Right cardiac atrium (tissue), 5 donors: ENCODE data around the gene ABCB4. TPM values are rescaled to one million over a fixed set of nuclear protein-coding genes. Genes with fewer than 3 reads are reported as not detected.

Source experiments
- ATAC-seq, 2 donors: fragments of 200-7000 bp; cut with Tn5 transposase; one replicate each; pipeline versions ENCODE4 v1.8.0 to v1.9.1; 2020; ENCODE audit warnings: moderate library complexity in 2 of 2, mild to moderate bottlenecking in 1 of 2
- DNase-seq, 3 donors: peaks; one replicate each; pipeline ENCODE4 v3.0.0-alpha.2; 2020
- H3K27ac ChIP-seq: one replicate; pipeline ENCODE4 v1.5.1; 2013; ENCODE audit warnings: mild to moderate bottlenecking, low read length, control low read depth, moderate library complexity
- H3K27me3 ChIP-seq: one replicate; pipeline ENCODE4 v1.6.1; 2013; ENCODE audit not compliant: control insufficient read depth, insufficient read depth
- H3K4me1 ChIP-seq: one replicate; pipeline ENCODE4 v1.6.1; 2013; ENCODE audit warnings: low read length; ENCODE audit not compliant: control insufficient read depth, insufficient read depth
- H3K4me3 ChIP-seq: one replicate; pipeline ENCODE4 v1.5.1; 2013; ENCODE audit warnings: low read length, control low read depth
- H3K9me3 ChIP-seq: one replicate; pipeline ENCODE4 v1.6.1; 2013; ENCODE audit warnings: low read length; ENCODE audit not compliant: control insufficient read depth
- WGBS: extraction: QIAGEN DNeasy Blood & Tissue Kit; methylation state at CpG from one replicate; pipeline ENCODE4 v1.1.7; 2013; 5-methylcytosine and 5-hydroxymethylcytosine counted together
- intact Hi-C, 4 donors: fragments of 100-400 bp; cut with DNase I; formaldehyde crosslinking; loops; one replicate each; pipeline versions ENCODE4 v1.11.0 to v1.14.0; 2022 to 2023
- polyA plus RNA-seq: library from polyadenylated mRNA; stranded (reverse); fragments of 200-250 nt; gene quantifications from one replicate; pipeline ENCODE4 v1.2.3, GENCODE V29; 2013
- total RNA-seq, 4 donors: library from RNA; stranded (reverse); fragmentation: NEBNext Ultra II Directional; extraction: Animal tissue kit (Norgen Biotek cat#: 25700); gene quantifications; one replicate each; pipeline ENCODE4 v1.2.1, GENCODE V29; 2021
- donor health status: healthy with polysubstance abuse.
- donor health status: DM: no; HTN: yes; CAD: no.
- donor health status: DM: no; HTN: no; CAD: no.
- donor health status: DM: no; HTN: yes; CAD: no; lungs with severe emphysema.
- donor health status: DM: yes; HTN: yes; CAD: no.

Gene ABCB4
- total and polyA plus RNA-seq, 5 donors = 5.4 to 7.9 (median 7.5) TPM

GRCh38 chr7:87459941-87460340, 15.5 kb downstream of the ABCB4 start:
- 78% methylated on average over 2 of the region's 2 CpGs for WGBS

GRCh38 chr7:87458148-87458547, 17.3 kb downstream of the ABCB4 start:
- Histone ChIP-seq H3K27me3 (no peaks in the 10 kb centered on the region), H3K27ac (no peak overlapping the region), H3K4me1 (no peaks in the 10 kb centered on the region), H3K9me3 (no peaks in the 10 kb centered on the region), H3K4me3 (no peak overlapping the region)
- DNase-seq = no peak
- intact Hi-C loops = no loop called here
- ATAC-seq = no peak
- 57% methylated on average over 3 of the region's 3 CpGs for WGBS

More at GRCh38 chr7:87459941-87460340, 15.5 kb downstream of the ABCB4 start:
- Histone ChIP-seq H3K9me3 (no peaks in the 10 kb centered on the region), H3K27ac (no peak overlapping the region), H3K27me3 (no peaks in the 10 kb centered on the region), H3K4me1 (no peaks in the 10 kb centered on the region), H3K4me3 (no peak overlapping the region)
- no peak for ATAC-seq
- intact Hi-C loops = no loop called here
- no peak for DNase-seq

DNA sequence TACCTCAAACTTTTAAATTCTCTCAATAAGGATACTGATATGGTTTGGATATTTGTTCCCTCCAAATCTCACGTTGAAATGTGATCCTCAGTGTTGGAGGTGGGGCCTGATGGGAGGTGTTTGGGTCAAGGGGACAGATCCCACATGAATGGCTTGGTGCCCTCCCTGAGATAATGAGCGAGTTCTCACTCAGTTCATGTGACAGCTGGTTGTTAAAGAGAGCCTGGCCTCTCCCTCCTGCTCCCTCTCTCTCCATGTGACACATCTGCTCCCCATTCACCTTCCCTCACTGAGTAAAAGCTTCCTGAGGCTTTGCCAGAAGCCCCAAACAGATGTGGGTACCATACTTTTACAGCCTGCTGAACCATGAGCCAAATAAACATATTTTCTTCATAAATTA, 19.2 kb downstream of the ABCB4 start:
- Histone ChIP-seq H3K4me3 (no peak overlapping the region), H3K9me3 (no peaks in the 10 kb centered on the region), H3K27me3 (no peaks in the 10 kb centered on the region), H3K4me1 (no peaks in the 10 kb centered on the region), H3K27ac (no peak overlapping the region)
- DNase-seq (peak in 1 of 3 donors; percentile 31), ATAC-seq (peak; percentile 59 to 82)
- intact Hi-C loops = no loop called here
- WGBS = 24% methylated on average over 2 of the region's 2 CpGs

GRCh38 chr7:87452279-87452678, 23.2 kb downstream of the ABCB4 start:
- no peak for DNase-seq
- Histone ChIP-seq H3K4me1 (no peaks in the 10 kb centered on the region), H3K27me3 (no peaks in the 10 kb centered on the region), H3K9me3 (no peaks in the 10 kb centered on the region), H3K4me3 (no peak overlapping the region), H3K27ac (no peak overlapping the region)
- intact Hi-C loops = no loop called here
- ATAC-seq = no peak
- WGBS = 84% methylated on average over 4 of the region's 4 CpGs

DNA sequence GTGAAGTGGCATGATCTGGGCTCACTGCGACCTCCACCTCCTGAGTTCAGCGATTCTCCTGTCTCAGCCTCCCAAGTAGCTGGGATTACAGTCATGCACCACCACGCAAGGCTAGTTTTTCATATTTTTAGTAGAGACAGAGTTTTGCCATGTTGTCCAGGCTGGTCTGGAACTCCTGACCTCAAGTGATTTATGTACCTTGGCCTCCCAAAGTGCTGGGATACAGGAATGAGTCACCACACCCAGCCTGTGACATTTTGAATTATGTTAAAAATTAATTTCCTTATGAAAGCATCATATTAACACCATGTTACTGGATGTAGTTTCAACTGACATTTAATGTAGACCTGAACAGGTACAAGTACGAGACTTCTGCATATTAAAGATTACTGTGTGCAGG, 24.3 kb downstream of the ABCB4 start:
- WGBS = 89% methylated on average over 4 of the region's 4 CpGs

DNA sequence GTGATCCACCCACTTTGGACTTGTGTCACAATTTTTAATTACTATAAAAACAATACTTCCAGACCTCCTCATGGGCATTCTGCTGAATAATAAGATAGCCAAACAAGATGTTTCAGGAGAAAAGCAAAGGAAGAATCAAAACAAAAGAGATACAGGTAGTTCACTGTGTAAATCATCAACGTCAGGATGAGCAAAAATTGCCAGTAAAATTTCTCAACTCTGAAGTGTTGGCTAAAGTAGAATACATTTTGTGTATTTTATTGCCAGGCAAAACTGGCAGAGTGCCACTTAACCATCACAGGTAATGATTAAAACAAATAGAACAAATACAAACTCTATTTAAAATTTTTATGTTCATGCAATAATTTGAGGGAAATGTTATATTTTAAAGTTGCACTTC, 24.8 kb downstream of the ABCB4 start:
- Histone ChIP-seq H3K27me3 (no peaks in the 10 kb centered on the region), H3K27ac (no peak overlapping the region), H3K4me1 (no peaks in the 10 kb centered on the region), H3K4me3 (no peak overlapping the region), H3K9me3 (no peaks in the 10 kb centered on the region)
- 67% methylated on average over 1 of the region's 1 CpG for WGBS
- DNase-seq = no peak
- ATAC-seq = no peak
- intact Hi-C loops = no loop called here

More for the DNA sequence above, 24.3 kb downstream of the ABCB4 start:
- DNase-seq = no peak
- no peak overlapping the region for H3K27ac ChIP-seq
- no peaks in the 10 kb centered on the region for H3K4me1 ChIP-seq
- no peaks in the 10 kb centered on the region for H3K27me3 ChIP-seq
- no peak overlapping the region for H3K4me3 ChIP-seq
- H3K9me3 ChIP-seq = no peaks in the 10 kb centered on the region
- ATAC-seq = no peak
- intact Hi-C loops = no loop called here

DNA sequence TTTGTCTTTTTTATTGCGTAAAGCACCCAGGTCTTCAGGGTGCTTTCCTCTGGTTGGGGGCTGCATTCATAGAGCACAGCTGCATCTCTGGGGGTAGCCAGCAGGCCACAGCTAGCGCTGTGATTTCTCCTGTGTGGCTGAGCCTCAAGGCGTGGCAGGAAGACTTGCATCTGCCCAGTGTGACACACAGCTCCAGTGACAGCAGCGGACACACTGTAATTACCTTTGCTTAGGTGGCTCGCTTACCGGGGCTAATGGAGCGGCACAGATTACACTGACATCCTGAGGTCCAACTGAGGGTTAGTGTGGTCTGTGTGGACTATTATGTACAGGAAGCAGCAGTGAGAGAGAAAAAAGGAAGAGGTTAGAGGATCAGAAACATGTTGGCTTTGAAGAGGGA, 27.1 kb downstream of the ABCB4 start:
- WGBS = 68% methylated on average over 7 of the region's 7 CpGs
- no peak overlapping the region for H3K4me3 ChIP-seq
- H3K27me3 ChIP-seq = no peaks in the 10 kb centered on the region
- DNase-seq = peak in 1 of 3 donors; percentile 39
- intact Hi-C loops = no loop called here
- H3K4me1 ChIP-seq = no peaks in the 10 kb centered on the region
- H3K9me3 ChIP-seq = no peaks in the 10 kb centered on the region
- no peak overlapping the region for H3K27ac ChIP-seq
- ATAC-seq = no peak

- WGBS = 85% methylated on average over 4 of the region's 4 CpGs
- Histone ChIP-seq H3K27me3 (no peaks in the 10 kb centered on the region), H3K9me3 (no peaks in the 10 kb centered on the region), H3K4me3 (no peak overlapping the region), H3K4me1 (no peaks in the 10 kb centered on the region), H3K27ac (no peak overlapping the region)
- DNase-seq = no peak
- intact Hi-C loops = no loop called here
- ATAC-seq = no peak
Observed at GRCh38 chr7:87447116-87447635, 28.3 kb downstream of the ABCB4 start.

- no peaks in the 10 kb centered on the region for H3K27me3 ChIP-seq
- H3K27ac ChIP-seq = no peak overlapping the region
- ATAC-seq (no peak), DNase-seq (no peak)
- H3K9me3 ChIP-seq = no peaks in the 10 kb centered on the region
- no peak overlapping the region for H3K4me3 ChIP-seq
- no peaks in the 10 kb centered on the region for H3K4me1 ChIP-seq
- WGBS = 71% methylated on average over 4 of the region's 4 CpGs
- intact Hi-C loops = no loop called here
Observed at GRCh38 chr7:87445897-87446296, 29.6 kb downstream of the ABCB4 start.

GRCh38 chr7:87435546-87435945, 39.9 kb downstream of the ABCB4 start:
- Histone ChIP-seq H3K4me3 (no peak overlapping the region), H3K27ac (no peak overlapping the region), H3K27me3 (no peaks in the 10 kb centered on the region), H3K9me3 (no peaks in the 10 kb centered on the region), H3K4me1 (no peaks in the 10 kb centered on the region)
- no peak for DNase-seq
- intact Hi-C loops = no loop called here
- no peak for ATAC-seq

DNA sequence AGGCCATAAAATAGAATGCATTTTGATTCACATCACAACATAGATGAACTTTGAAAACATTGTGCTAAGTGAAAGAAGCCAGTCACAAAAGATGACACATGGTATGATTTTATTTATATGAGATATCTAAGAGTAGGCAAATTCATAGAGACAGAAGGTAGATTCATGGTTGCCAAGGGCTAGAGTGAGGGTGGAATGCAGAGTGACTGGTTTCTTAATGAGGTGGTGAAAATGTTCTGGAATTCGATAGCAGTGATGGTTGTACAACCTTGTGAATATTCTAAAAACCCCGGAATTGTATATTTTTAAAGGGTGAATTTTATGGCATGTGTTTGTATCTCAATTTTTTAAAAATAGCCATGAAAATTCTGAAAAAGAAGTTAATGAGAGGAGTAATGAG, 42.9 kb downstream of the ABCB4 start:
- 84% methylated on average over 2 of the region's 2 CpGs for WGBS
- Histone ChIP-seq H3K27ac (no peak overlapping the region), H3K4me3 (no peak overlapping the region), H3K4me1 (no peaks in the 10 kb centered on the region), H3K9me3 (no peaks in the 10 kb centered on the region), H3K27me3 (no peaks in the 10 kb centered on the region)
- DNase-seq (no peak), ATAC-seq (no peak)
- intact Hi-C loops = no loop called here

DNA sequence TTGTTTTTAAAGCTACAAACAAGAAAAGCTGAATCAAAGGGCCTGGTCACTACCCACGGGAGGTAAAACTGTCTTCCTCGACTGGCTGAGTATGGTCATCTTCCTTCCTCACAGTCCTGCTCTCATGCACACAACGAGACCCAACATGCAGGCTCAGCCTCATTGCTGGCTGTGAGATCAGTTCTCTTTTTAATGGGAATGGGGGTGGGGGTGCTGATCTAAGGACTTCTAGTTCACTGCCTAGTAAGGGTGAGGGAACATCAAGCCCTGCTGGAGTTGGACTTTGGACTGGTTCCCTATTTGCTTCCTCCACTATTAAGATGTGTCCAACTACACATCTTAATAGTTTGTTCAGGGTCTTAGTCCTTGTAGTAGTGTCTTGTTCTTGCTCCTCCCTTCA, 48.2 kb downstream of the ABCB4 start:
- intact Hi-C loops = no loop called here
- Histone ChIP-seq H3K27me3 (no peaks in the 10 kb centered on the region), H3K4me3 (no peak overlapping the region), H3K27ac (no peak overlapping the region), H3K9me3 (no peaks in the 10 kb centered on the region), H3K4me1 (no peaks in the 10 kb centered on the region)
- WGBS = 73% methylated on average over 3 of the region's 3 CpGs
- DNase-seq (peak in 1 of 3 donors; percentile 47), ATAC-seq (no peak)
